KMS-11 (cell line): ENCODE measurements around the gene FOXO6.

Experiments
- H2AFZ ChIP-seq: fragments of 200-600 bp; sonication (generic); 2 replicates; pipeline ENCODE4 v1.6.1; 2016; ENCODE audit warnings: antibody characterized with exemption, mixed run types, low read depth
- H3K27ac ChIP-seq: fragments of 200-600 bp; sonication (generic); 2 replicates; pipeline ENCODE4 v1.6.1; 2016; ENCODE audit warnings: mild to moderate bottlenecking, mixed run types
- H3K27me3 ChIP-seq: fragments of 200-600 bp; sonication (generic); 2 replicates; pipeline ENCODE4 v1.6.1; 2017; ENCODE audit warnings: mild to moderate bottlenecking, low read depth, mixed run types, moderate library complexity; ENCODE audit not compliant: insufficient read depth
- H3K36me3 ChIP-seq: fragments of 200-600 bp; sonication (generic); 2 replicates; pipeline ENCODE4 v1.6.1; 2017; ENCODE audit warnings: mild to moderate bottlenecking, mixed run types; ENCODE audit not compliant: insufficient read depth
- H3K4me1 ChIP-seq: fragments of 200-600 bp; sonication (generic); 2 replicates; pipeline ENCODE4 v1.6.1; 2016; ENCODE audit warnings: mild to moderate bottlenecking, low read depth, mixed run types; ENCODE audit not compliant: poor library complexity, severe bottlenecking
- H3K4me2 ChIP-seq: fragments of 200-600 bp; sonication (generic); 2 replicates; pipeline ENCODE4 v1.7.0; 2016; ENCODE audit warnings: mild to moderate bottlenecking, mixed run types
- H3K4me3 ChIP-seq: fragments of 200-600 bp; sonication (generic); IDR thresholded peaks from 2 replicates; pipeline ENCODE4 v1.6.1; 2017; ENCODE audit warnings: low read depth, low read length, mixed read lengths; ENCODE audit not compliant: insufficient read depth
- H3K79me2 ChIP-seq: fragments of 200-600 bp; sonication (generic); 2 replicates; pipeline ENCODE4 v1.6.1; 2016; ENCODE audit warnings: low read depth, mixed run types; ENCODE audit not compliant: insufficient read depth
- H3K9ac ChIP-seq: fragments of 200-600 bp; sonication (generic); 2 replicates; pipeline ENCODE4 v1.6.1; 2016; ENCODE audit warnings: mild to moderate bottlenecking, mixed run types
- H4K20me1 ChIP-seq: fragments of 200-600 bp; sonication (generic); 2 replicates; pipeline ENCODE4 v1.6.1; 2016; ENCODE audit warnings: mild to moderate bottlenecking, mixed run types; ENCODE audit not compliant: insufficient read depth
- TF ChIP-seq, protein P1 (sequence below): fragments of 200-600 bp; sonication (generic); conservative IDR thresholded peaks from 2 replicates; pipeline ENCODE4 v1.6.1; 2017; ENCODE audit warnings: low read depth, mild to moderate bottlenecking, antibody characterized with exemption, low read length, moderate library complexity, mixed read lengths

The FOXO6 gene

GRCh38 chr1:41407664-41408252 lies 46.5 kb downstream of the FOXO6 start:
- no peak overlapping the region for H3K4me3 ChIP-seq
- no peaks in the 10 kb centered on the region for H3K4me1 ChIP-seq
- no peak overlapping the region for H2AFZ ChIP-seq
- no peak overlapping the region for H3K9ac ChIP-seq
- H4K20me1 ChIP-seq, result no peaks in the 10 kb centered on the region
- H3K27ac ChIP-seq, result no peak overlapping the region
- no peaks in the 10 kb centered on the region for H3K79me2 ChIP-seq
- TF ChIP-seq, protein P1, sequence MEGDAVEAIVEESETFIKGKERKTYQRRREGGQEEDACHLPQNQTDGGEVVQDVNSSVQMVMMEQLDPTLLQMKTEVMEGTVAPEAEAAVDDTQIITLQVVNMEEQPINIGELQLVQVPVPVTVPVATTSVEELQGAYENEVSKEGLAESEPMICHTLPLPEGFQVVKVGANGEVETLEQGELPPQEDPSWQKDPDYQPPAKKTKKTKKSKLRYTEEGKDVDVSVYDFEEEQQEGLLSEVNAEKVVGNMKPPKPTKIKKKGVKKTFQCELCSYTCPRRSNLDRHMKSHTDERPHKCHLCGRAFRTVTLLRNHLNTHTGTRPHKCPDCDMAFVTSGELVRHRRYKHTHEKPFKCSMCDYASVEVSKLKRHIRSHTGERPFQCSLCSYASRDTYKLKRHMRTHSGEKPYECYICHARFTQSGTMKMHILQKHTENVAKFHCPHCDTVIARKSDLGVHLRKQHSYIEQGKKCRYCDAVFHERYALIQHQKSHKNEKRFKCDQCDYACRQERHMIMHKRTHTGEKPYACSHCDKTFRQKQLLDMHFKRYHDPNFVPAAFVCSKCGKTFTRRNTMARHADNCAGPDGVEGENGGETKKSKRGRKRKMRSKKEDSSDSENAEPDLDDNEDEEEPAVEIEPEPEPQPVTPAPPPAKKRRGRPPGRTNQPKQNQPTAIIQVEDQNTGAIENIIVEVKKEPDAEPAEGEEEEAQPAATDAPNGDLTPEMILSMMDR, result no peak
- H3K4me2 ChIP-seq, result no peak overlapping the region
- H3K27me3 ChIP-seq, result no peaks in the 10 kb centered on the region
- no peaks in the 10 kb centered on the region for H3K36me3 ChIP-seq

GRCh38 chr1:41408691-41409090 lies 47.5 kb downstream of the FOXO6 start:
- Histone ChIP-seq H3K4me2 (no peak overlapping the region), H4K20me1 (no peaks in the 10 kb centered on the region), H3K27ac (no peak overlapping the region), H3K4me1 (no peaks in the 10 kb centered on the region), H3K27me3 (no peaks in the 10 kb centered on the region), H3K36me3 (no peaks in the 10 kb centered on the region), H3K79me2 (no peaks in the 10 kb centered on the region), H3K4me3 (no peak overlapping the region), H2AFZ (no peak overlapping the region), H3K9ac (no peak overlapping the region)
- TF ChIP-seq, protein P1, result no peak

- H3K36me3 ChIP-seq, result no peaks in the 10 kb centered on the region
- H3K79me2 ChIP-seq, result no peaks in the 10 kb centered on the region
- no peaks in the 10 kb centered on the region for H3K27me3 ChIP-seq
- no peak overlapping the region for H2AFZ ChIP-seq
- TF ChIP-seq, protein P1, result no peak
- no peak overlapping the region for H3K27ac ChIP-seq
- H3K4me3 ChIP-seq, result no peak overlapping the region
- H3K4me2 ChIP-seq, result no peak overlapping the region
- no peaks in the 10 kb centered on the region for H4K20me1 ChIP-seq
- no peak overlapping the region for H3K9ac ChIP-seq
- no peaks in the 10 kb centered on the region for H3K4me1 ChIP-seq
Observed at GRCh38 chr1:41409825-41410224, 48.6 kb downstream of the FOXO6 start.

- no peak overlapping the region for H3K27ac ChIP-seq
- no peaks in the 10 kb centered on the region for H3K36me3 ChIP-seq
- no peaks in the 10 kb centered on the region for H3K27me3 ChIP-seq
- H3K9ac ChIP-seq, result no peak overlapping the region
- no peaks in the 10 kb centered on the region for H4K20me1 ChIP-seq
- H3K79me2 ChIP-seq, result no peaks in the 10 kb centered on the region
- no peaks in the 10 kb centered on the region for H3K4me1 ChIP-seq
- H2AFZ ChIP-seq, result no peak overlapping the region
- H3K4me2 ChIP-seq, result no peak overlapping the region
- TF ChIP-seq, protein P1, result no peak
- no peak overlapping the region for H3K4me3 ChIP-seq
Observed at GRCh38 chr1:41410462-41410861, 49.2 kb downstream of the FOXO6 start.
